CD4-positive, alpha-beta T cell (primary cell): ENCODE results near the gene RNPEPL1. TPM values are rescaled to one million over a fixed set of nuclear protein-coding genes. Genes with fewer than 3 reads are reported as not detected.
A peak's percentile ranks its signal among the peaks of the same experiment; 100 is the strongest.

Experiments
- ATAC-seq: fragments of 200-7000 bp; cut with Tn5 transposase; one replicate; pipeline ENCODE4 v1.10.0; 2022; ENCODE audit warnings: mild to moderate bottlenecking; ENCODE audit not compliant: poor library complexity
- CTCF ChIA-PET: fragments of 350-600 bp; sonication (Branson Sonifier 250); formaldehyde crosslinking; loops from one replicate; lab custom pipeline; 2021; ENCODE audit warnings: antibody characterized with exemption, inconsistent platforms; lab: Charles Lee
- POLR2A ChIA-PET: fragments of 350-600 bp; sonication (Branson Sonifier 250); formaldehyde crosslinking; loops from one replicate; lab custom pipeline; 2021; ENCODE audit warnings: antibody characterized with exemption, inconsistent platforms; lab: Charles Lee
- DNase-seq, 14 experiments: peaks; one replicate each; pipeline ENCODE4 v3.0.0-alpha.2; 2013 to 2020; ENCODE audit warnings: mixed read lengths in 2 of 14
- H3K27ac ChIP-seq, 2 donors: one replicate each; pipeline versions ENCODE4 v1.5.1 to v1.7.0; 2013; ENCODE audit warnings: low read length in 2 of 2, low read depth in 1 of 2, mild to moderate bottlenecking in 1 of 2
- H3K27me3 ChIP-seq, 2 experiments: 1 replicate in 1 of 2; 2 replicates in 1 of 2; pipeline versions ENCODE4 v1.6.1 to v1.7.0; 2013; ENCODE audit warnings: low read length in 2 of 2, control low read depth in 1 of 2, mild to moderate bottlenecking in 1 of 2, moderate library complexity in 1 of 2; ENCODE audit not compliant: insufficient read depth in 2 of 2, control insufficient read depth in 1 of 2
- H3K36me3 ChIP-seq: one replicate; pipeline ENCODE4 v1.6.1; 2013; ENCODE audit warnings: low read length, control low read depth; ENCODE audit not compliant: insufficient read depth
- H3K4me1 ChIP-seq: one replicate; pipeline ENCODE4 v1.6.1; 2013; ENCODE audit warnings: low read length, control low read depth; ENCODE audit not compliant: insufficient read depth
- H3K4me3 ChIP-seq: one replicate; pipeline ENCODE4 v1.5.1; 2013; ENCODE audit warnings: mild to moderate bottlenecking, low read length, moderate library complexity
- H3K9me3 ChIP-seq, 2 experiments: 1 replicate in 1 of 2; 2 replicates in 1 of 2; pipeline versions ENCODE4 v1.6.1 to v1.7.0; 2013; ENCODE audit warnings: low read length in 2 of 2, mild to moderate bottlenecking in 2 of 2, control low read depth in 1 of 2, moderate library complexity in 1 of 2; ENCODE audit not compliant: control insufficient read depth in 1 of 2, insufficient read depth in 1 of 2
- H3K27ac Mint-ChIP-seq: one replicate; pipeline ENCODE4 v1.8.0; 2020; ENCODE audit warnings: mixed read lengths
- H3K27me3 Mint-ChIP-seq: one replicate; pipeline ENCODE4 v1.8.0; 2021; ENCODE audit warnings: mixed read lengths
- H3K36me3 Mint-ChIP-seq: one replicate; pipeline ENCODE4 v1.8.0; 2021; ENCODE audit warnings: low read depth, mixed read lengths
- H3K4me1 Mint-ChIP-seq: one replicate; pipeline ENCODE4 v1.8.0; 2021; ENCODE audit warnings: low read depth, mixed read lengths
- H3K4me3 Mint-ChIP-seq: one replicate; pipeline ENCODE4 v1.8.0; 2020; ENCODE audit warnings: mild to moderate bottlenecking, mixed read lengths
- H3K9me3 Mint-ChIP-seq: one replicate; pipeline ENCODE4 v1.8.0; 2020; ENCODE audit warnings: mixed read lengths
- intact Hi-C, 2 experiments: fragments of 100-400 bp; cut with DNase I in 1 of 2; cut with micrococcal nuclease in 1 of 2; formaldehyde crosslinking; loops; one replicate each; pipeline versions ENCODE4 v1.15.1 to v1.9.0; 2023 to 2025; cut with DNase I, micrococcal nuclease
- total RNA-seq, 174 experiments: library from RNA in 2 of 174; stranded (reverse) in 2 of 174; gene quantifications; one replicate each; pipeline ENCODE4 v1.2.3 and lab custom pipeline; 2021 to 2026
- TF ChIP-seq, protein P1 (sequence below): fragments of 200-600 bp; IDR thresholded peaks from one replicate; pipeline ENCODE4 v1.8.0; 2022; ENCODE audit warnings: antibody characterized with exemption, mild to moderate bottlenecking

RNPEPL1 gene
- total RNA-seq, 2 experiments from 2014 or later: 73.0 to 78.8 TPM

DNA sequence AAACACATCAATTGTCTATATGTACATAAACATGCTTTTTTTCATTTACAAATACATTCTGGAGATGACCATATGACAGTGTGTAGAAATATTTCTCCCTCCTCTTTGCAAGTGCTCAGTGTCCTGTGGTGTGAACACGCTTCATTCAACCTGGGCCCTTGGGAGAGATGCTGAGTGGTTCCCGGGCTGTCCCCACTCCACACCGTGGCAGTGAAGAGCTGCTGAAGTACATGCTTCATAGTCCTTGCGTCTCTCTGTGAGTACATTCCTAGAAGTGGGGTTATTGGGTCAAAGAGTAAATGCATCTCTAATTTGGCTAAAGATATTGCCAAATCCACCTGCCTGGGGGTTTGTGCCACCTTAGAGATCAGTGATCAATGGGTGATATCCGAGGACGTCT is 50.5 kb downstream of the RNPEPL1 start:
- no peak overlapping the region for H3K4me3 Mint-ChIP-seq
- H3K4me1 Mint-ChIP-seq: peaks cover 23% of the 10 kb centered on the region
- no peaks in the 10 kb centered on the region for H3K27me3 Mint-ChIP-seq
- no peaks in the 10 kb centered on the region for H3K9me3 Mint-ChIP-seq
- peaks cover 43% of the 10 kb centered on the region for H3K4me1 ChIP-seq
- CTCF ChIA-PET: no interaction called here
- intact Hi-C loops: no loop called here
- TF ChIP-seq, protein P1, sequence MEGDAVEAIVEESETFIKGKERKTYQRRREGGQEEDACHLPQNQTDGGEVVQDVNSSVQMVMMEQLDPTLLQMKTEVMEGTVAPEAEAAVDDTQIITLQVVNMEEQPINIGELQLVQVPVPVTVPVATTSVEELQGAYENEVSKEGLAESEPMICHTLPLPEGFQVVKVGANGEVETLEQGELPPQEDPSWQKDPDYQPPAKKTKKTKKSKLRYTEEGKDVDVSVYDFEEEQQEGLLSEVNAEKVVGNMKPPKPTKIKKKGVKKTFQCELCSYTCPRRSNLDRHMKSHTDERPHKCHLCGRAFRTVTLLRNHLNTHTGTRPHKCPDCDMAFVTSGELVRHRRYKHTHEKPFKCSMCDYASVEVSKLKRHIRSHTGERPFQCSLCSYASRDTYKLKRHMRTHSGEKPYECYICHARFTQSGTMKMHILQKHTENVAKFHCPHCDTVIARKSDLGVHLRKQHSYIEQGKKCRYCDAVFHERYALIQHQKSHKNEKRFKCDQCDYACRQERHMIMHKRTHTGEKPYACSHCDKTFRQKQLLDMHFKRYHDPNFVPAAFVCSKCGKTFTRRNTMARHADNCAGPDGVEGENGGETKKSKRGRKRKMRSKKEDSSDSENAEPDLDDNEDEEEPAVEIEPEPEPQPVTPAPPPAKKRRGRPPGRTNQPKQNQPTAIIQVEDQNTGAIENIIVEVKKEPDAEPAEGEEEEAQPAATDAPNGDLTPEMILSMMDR: no peak
- peaks cover 2% of the 10 kb centered on the region for H3K36me3 ChIP-seq
- no peak overlapping the region for H3K27ac Mint-ChIP-seq
- DNase-seq (no peak), ATAC-seq (no peak)
- POLR2A ChIA-PET: no interaction called here
- H3K4me3 ChIP-seq: no peak overlapping the region
- peaks cover 7 to 13% of the 10 kb centered on the region in 2 experiments for H3K9me3 ChIP-seq
- H3K27me3 ChIP-seq: no peaks in the 10 kb centered on the region
- H3K27ac ChIP-seq: no peak overlapping the region
- H3K36me3 Mint-ChIP-seq: peaks cover 21% of the 10 kb centered on the region

DNA sequence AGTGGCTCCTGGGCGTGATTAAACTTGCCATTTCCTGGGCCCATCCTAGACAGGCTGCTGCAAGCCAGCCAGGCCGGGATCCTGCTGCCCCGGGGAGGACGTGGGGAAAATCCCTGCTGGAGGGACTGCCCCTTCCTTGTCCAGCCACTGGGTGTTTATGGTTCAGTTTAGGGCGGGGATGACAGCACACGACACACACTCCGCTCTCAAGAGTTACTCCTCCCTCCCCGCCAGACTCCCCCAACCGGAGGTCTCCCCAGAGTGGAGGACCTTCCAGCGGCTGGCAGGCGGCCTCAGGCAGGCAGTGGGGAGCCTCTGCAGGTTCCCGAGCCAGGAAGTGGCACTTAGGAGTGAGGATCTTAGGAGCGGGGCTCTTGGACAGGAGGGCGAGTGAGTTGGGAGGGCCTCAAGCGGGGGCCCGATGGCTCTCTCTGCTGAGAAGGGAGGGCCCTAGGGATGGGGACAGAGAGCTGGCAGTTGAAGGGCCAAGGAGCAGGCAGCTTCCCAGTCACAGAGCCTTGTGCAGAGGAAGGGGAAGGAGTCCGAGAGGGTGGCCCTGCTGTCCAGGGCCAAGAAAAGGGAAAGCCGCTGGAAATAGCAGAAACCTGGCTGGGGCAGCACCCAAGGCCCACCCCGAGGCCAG is 51.3 kb downstream of the RNPEPL1 start:
- H3K9me3 Mint-ChIP-seq: no peaks in the 10 kb centered on the region
- peaks cover 23% of the 10 kb centered on the region for H3K4me1 Mint-ChIP-seq
- H3K4me1 ChIP-seq: peaks cover 51% of the 10 kb centered on the region
- H3K36me3 Mint-ChIP-seq: peaks cover 21% of the 10 kb centered on the region
- peaks cover 7 to 13% of the 10 kb centered on the region in 2 experiments for H3K9me3 ChIP-seq
- H3K27me3 Mint-ChIP-seq: no peaks in the 10 kb centered on the region
- no peak for ATAC-seq
- H3K27ac ChIP-seq: peak overlapping the region in 1 of 2 donors; percentile 1
- H3K27ac Mint-ChIP-seq: no peak overlapping the region
- intact Hi-C loops: loop anchor here in 1 of 2 experiments (2.0 kb wide), 1 partner anchor 33 kb away; the partner anchor contains the start of gene CAPN10
- peak in 2 of 14 experiments; percentile 3 to 27 for DNase-seq
- TF ChIP-seq, protein P1: no peak
- H3K36me3 ChIP-seq: peaks cover 2% of the 10 kb centered on the region
- no peak overlapping the region for H3K4me3 ChIP-seq
- ChIA-PET CTCF (interaction anchor here (2.0 kb wide), 1 partner anchor 106 kb away, joined by 8 read pairs; no protein-coding TSS in a partner anchor), POLR2A (no interaction called here)
- no peak overlapping the region for H3K4me3 Mint-ChIP-seq
- H3K27me3 ChIP-seq: no peaks in the 10 kb centered on the region

DNA sequence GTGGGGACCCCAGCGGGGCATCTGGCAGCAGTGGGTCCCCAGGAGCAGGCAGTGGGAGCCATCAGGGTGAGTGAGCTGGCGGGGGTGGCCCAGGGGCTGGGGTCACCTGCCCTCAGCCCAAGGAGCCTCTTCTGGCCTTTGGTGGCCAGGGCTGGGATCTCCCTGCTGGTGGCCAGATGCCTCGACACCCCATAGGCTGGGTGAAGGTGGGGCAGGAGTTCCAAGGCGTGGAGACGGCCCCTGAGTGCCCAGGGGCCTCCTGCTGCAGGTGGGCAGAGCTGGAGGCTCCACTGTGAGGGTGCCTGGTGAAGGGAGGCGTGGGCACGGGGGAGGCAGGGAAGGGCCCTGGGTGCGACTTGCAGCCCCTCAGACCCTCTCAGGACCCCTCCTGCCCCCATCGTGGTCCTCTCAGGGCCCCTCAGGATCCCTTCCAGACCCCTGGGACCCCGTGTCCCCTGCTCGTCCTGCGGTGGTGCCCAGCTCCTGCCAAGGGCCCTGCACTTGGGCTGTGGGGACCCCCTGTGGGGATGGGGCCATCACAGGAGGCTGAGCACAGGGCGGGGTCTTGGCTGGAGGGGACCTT is 52.0 kb downstream of the RNPEPL1 start:
- peaks cover 7 to 13% of the 10 kb centered on the region in 2 experiments for H3K9me3 ChIP-seq
- ATAC-seq (no peak), DNase-seq (peak in 2 of 14 experiments; percentile 5 to 31)
- Mint-ChIP-seq H3K27ac (no peak overlapping the region), H3K27me3 (no peaks in the 10 kb centered on the region), H3K36me3 (peaks cover 21% of the 10 kb centered on the region), H3K4me3 (no peak overlapping the region), H3K9me3 (no peaks in the 10 kb centered on the region), H3K4me1 (peaks cover 29% of the 10 kb centered on the region)
- intact Hi-C loops: loop anchor here in 1 of 2 experiments (2.0 kb wide), 1 partner anchor 33 kb away; the partner anchor contains the start of gene CAPN10
- no peak overlapping the region for H3K4me3 ChIP-seq
- H3K27ac ChIP-seq: no peak overlapping the region
- peaks cover 2% of the 10 kb centered on the region for H3K36me3 ChIP-seq
- ChIA-PET CTCF (interaction anchor here (2.0 to 2.1 kb wide), 2 partner anchors 40 to 106 kb away, joined by 6 to 8 read pairs; no protein-coding TSS in a partner anchor), POLR2A (interaction anchor here (3.4 kb wide), 1 partner anchor 54 kb away, joined by 26 read pairs; no protein-coding TSS in a partner anchor)
- TF ChIP-seq, protein P1: no peak
- H3K27me3 ChIP-seq: no peaks in the 10 kb centered on the region
- H3K4me1 ChIP-seq: peaks cover 57% of the 10 kb centered on the region
